Measurements from ENCODE around the gene HLF. TPM values are rescaled to one million over a fixed set of nuclear protein-coding genes. Genes with fewer than 3 reads are reported as not detected.

Gene HLF
- total and polyA plus RNA-seq, 2 donors (not counting 1 experiment from before 2014, with no cell fraction given) = 0.10 TPM; not detected in 1

- Mint-ChIP-seq H3K27me3 (peaks cover 79% of the 10 kb centered on the region), H3K27ac (no peak overlapping the region), H3K9me3 (ENCODE audit: insufficient read depth) (peaks cover 5% of the 10 kb centered on the region), H3K4me1 (peaks cover 25% of the 10 kb centered on the region), H3K4me3 (peak overlapping the region; percentile 64)
- TF ChIP-seq CTCF (IDR thresholded peaks at IDR 0.05) (no peak), EZH2 (IDR thresholded peaks at IDR 0.05; ENCODE audit: borderline replicate concordance, insufficient read depth, low read depth, low read length, poor library complexity, severe bottlenecking) (no peak)
- Histone ChIP-seq H3K4me3 (ENCODE audit: control extremely low read depth in 1 of 5, extremely low read depth in 1 of 5, insufficient read depth in 1 of 5, low read depth in 2 of 5, low read length in 4 of 5) (no peak overlapping the region), H3K4me1 (ENCODE audit: control insufficient read depth in 2 of 2, insufficient read depth in 2 of 2, low read length in 2 of 2) (peaks cover 27 to 29% of the 10 kb centered on the region in 2 donors), H3K27ac (ENCODE audit: low read length in 2 of 2) (no peak overlapping the region), H3K36me3 (replicated peaks in 1 of 2; ENCODE audit: control extremely low read depth in 1 of 2, control insufficient read depth in 1 of 2, extremely low read depth in 1 of 2, insufficient read depth in 2 of 2, low read length in 1 of 2) (no peaks in the 10 kb centered on the region), H3K79me2 (ENCODE audit: control insufficient read depth, insufficient read depth, low read length) (no peaks in the 10 kb centered on the region), H3K4me2 (replicated peaks; ENCODE audit: low read depth, low read length, poor library complexity, severe bottlenecking) (peak overlapping the region; percentile 70), H3K9ac (ENCODE audit: low read length) (no peak overlapping the region), H4K20me1 (ENCODE audit: control insufficient read depth, insufficient read depth, low read length, poor library complexity, severe bottlenecking) (no peaks in the 10 kb centered on the region), H2AFZ (ENCODE audit: insufficient read depth, low read depth, low read length, poor library complexity, severe bottlenecking) (peak overlapping the region; percentile 65), H3K9me3 (ENCODE audit: control extremely low read depth in 1 of 3, control insufficient read depth in 2 of 3, insufficient read depth in 1 of 3, low read length in 2 of 3) (peaks cover 0 to 32% (median 3%) of the 10 kb centered on the region in 3 donors), H3K27me3 (replicated peaks in 1 of 4; ENCODE audit: control extremely low read depth in 1 of 4, control insufficient read depth in 3 of 4, insufficient read depth in 4 of 4, low read length in 3 of 4) (peaks cover 2 to 73% (median 59%) of the 10 kb centered on the region in 4 experiments)
- DNase-seq (peak; percentile 22), ATAC-seq (ENCODE audit: low read depth) (no peak)
- intact Hi-C loops (cut with micrococcal nuclease) = loop anchor here (10.0 kb wide), 1 partner anchor 302 kb away; the partner anchor contains the start of genes COX11 and STXBP4
- 16% methylated on average over 18 of the region's 25 CpGs for WGBS (ENCODE audit: insufficient coverage)
- CTCF ChIA-PET = no interaction called here
- POLR2A ChIA-PET = no interaction called here
These were observed 1.5 kb downstream of the HLF start for GRCh38 chr17:55266051-55266957.
